ENCODE results near the gene LHX4.

Gene LHX4

GRCh38 chr1:180309338-180309737, 79.3 kb downstream of the LHX4 start:
- intact Hi-C loops (cut with micrococcal nuclease), result no loop called here
- no peaks in the 10 kb centered on the region for H3K9me3 Mint-ChIP-seq
- H3K4me3 Mint-ChIP-seq, result no peak overlapping the region
- H3K36me3 Mint-ChIP-seq (ENCODE audit: low read depth), result peaks cover 13% of the 10 kb centered on the region
- H3K27ac Mint-ChIP-seq, result no peak overlapping the region
- H3K27me3 Mint-ChIP-seq, result no peaks in the 10 kb centered on the region
- peaks cover 8% of the 10 kb centered on the region for H3K4me1 Mint-ChIP-seq (ENCODE audit: low read depth)

GRCh38 chr1:180310095-180310494, 80.0 kb downstream of the LHX4 start:
- Mint-ChIP-seq H3K4me3 (no peak overlapping the region), H3K27ac (no peak overlapping the region), H3K36me3 (ENCODE audit: low read depth) (peaks cover 13% of the 10 kb centered on the region), H3K27me3 (no peaks in the 10 kb centered on the region), H3K9me3 (no peaks in the 10 kb centered on the region), H3K4me1 (ENCODE audit: low read depth) (peaks cover 8% of the 10 kb centered on the region)
- intact Hi-C loops (cut with micrococcal nuclease), result no loop called here

GRCh38 chr1:180311011-180311730, 81.1 kb downstream of the LHX4 start:
- H3K27ac Mint-ChIP-seq, result no peak overlapping the region

GRCh38 chr1:180312926-180313325, 82.9 kb downstream of the LHX4 start:
- no peaks in the 10 kb centered on the region for H3K9me3 Mint-ChIP-seq
- peaks cover 8% of the 10 kb centered on the region for H3K4me1 Mint-ChIP-seq (ENCODE audit: low read depth)
- H3K27ac Mint-ChIP-seq, result no peak overlapping the region
- peaks cover 10% of the 10 kb centered on the region for H3K36me3 Mint-ChIP-seq (ENCODE audit: low read depth)
- H3K27me3 Mint-ChIP-seq, result no peaks in the 10 kb centered on the region
- H3K4me3 Mint-ChIP-seq, result no peak overlapping the region
- intact Hi-C loops (cut with micrococcal nuclease), result no loop called here

More at GRCh38 chr1:180311011-180311730, 81.1 kb downstream of the LHX4 start:
- Mint-ChIP-seq H3K4me1 (ENCODE audit: low read depth) (peaks cover 8% of the 10 kb centered on the region), H3K27me3 (no peaks in the 10 kb centered on the region), H3K36me3 (ENCODE audit: low read depth) (peaks cover 13% of the 10 kb centered on the region), H3K9me3 (no peaks in the 10 kb centered on the region), H3K4me3 (no peak overlapping the region)
- intact Hi-C loops (cut with micrococcal nuclease), result no loop called here

GRCh38 chr1:180327089-180327488, 97.0 kb downstream of the LHX4 start:
- intact Hi-C loops (cut with micrococcal nuclease), result no loop called here
- Mint-ChIP-seq H3K4me1 (ENCODE audit: low read depth) (no peaks in the 10 kb centered on the region), H3K9me3 (peaks cover 41% of the 10 kb centered on the region), H3K27me3 (no peaks in the 10 kb centered on the region), H3K27ac (no peak overlapping the region), H3K4me3 (no peak overlapping the region), H3K36me3 (ENCODE audit: low read depth) (peaks cover 27% of the 10 kb centered on the region)

All from dendritic cell treated with granulocyte-macrophage colony-stimulating factor and Interleukin-4, amounts not matched to agents 40 ng/mL and 50 ng/mL, for 4 days (primary cell).